Ovary (tissue), 9 donors: Measurements from ENCODE around the gene KIAA0040. TPM values are rescaled to one million over a fixed set of nuclear protein-coding genes. Genes with fewer than 3 reads are reported as not detected.

Experiments
- DNase-seq, 5 donors: peaks; one replicate each; pipeline ENCODE4 v3.0.0-alpha.2; 2019 to 2020
- H3K27ac ChIP-seq, 2 donors: fragments of 200-600 bp; one replicate each; pipeline versions ENCODE4 v1.5.1 to v1.8.0; 2019 to 2022
- H3K27me3 ChIP-seq: fragments of 200-600 bp; one replicate; pipeline ENCODE4 v1.8.0; 2022
- H3K36me3 ChIP-seq: fragments of 200-600 bp; sonication (generic); one replicate; pipeline ENCODE4 v1.5.1; 2019
- H3K4me1 ChIP-seq: one replicate; pipeline ENCODE4 v1.8.1; 2013; ENCODE audit warnings: mild to moderate bottlenecking, moderate library complexity; ENCODE audit not compliant: insufficient read depth
- H3K4me3 ChIP-seq: fragments of 200-600 bp; sonication (generic); one replicate; pipeline ENCODE4 v1.5.1; 2017
- H3K9me3 ChIP-seq, 2 donors: fragments of 200-600 bp in 1 of 2; sonication (generic) in 1 of 2; one replicate each; pipeline versions ENCODE4 v1.5.1 to v1.8.1; 2013 to 2019; ENCODE audit warnings: mild to moderate bottlenecking in 1 of 2, moderate library complexity in 1 of 2
- EP300 ChIP-seq: sonication (generic); formaldehyde crosslinking; IDR thresholded peaks from one replicate; pipeline ENCODE4 v1.6.1; 2017; ENCODE audit warnings: antibody characterized with exemption
- POLR2A ChIP-seq: fragments of 450-650 bp; IDR thresholded peaks from one replicate; pipeline ENCODE4 v1.6.1; 2017; ENCODE audit warnings: antibody characterized with exemption, mild to moderate bottlenecking, moderate library complexity
- WGBS, 3 donors: extraction: QIAGEN DNeasy Blood & Tissue Kit in 1 of 3; methylation state at CpG; one replicate each; pipeline versions ENCODE4 v1.1.5 to v1.1.7; 2013 to 2017; 5-methylcytosine and 5-hydroxymethylcytosine counted together
- intact Hi-C, 4 donors: fragments of 100-400 bp; cut with DNase I; formaldehyde crosslinking; loops; one replicate each; pipeline versions ENCODE4 v1.11.0 to v1.15.1; 2022 to 2023
- polyA plus RNA-seq, 2 donors: library from polyadenylated mRNA; stranded (reverse); fragments of 200-250 nt in 1 of 2; fragments of 350-450 nt in 1 of 2; fragmentation: Illumina TruSeq in 1 of 2; extraction: RNeasy Lipid Tissue Mini Kit (QIAGEN cat#74804) in 1 of 2; gene quantifications; one replicate each; pipeline ENCODE4 v1.2.3, GENCODE V29; 2013 to 2014
- total RNA-seq, 7 donors: library from RNA; depleted of rRNA in 2 of 7; stranded (reverse); fragments of >200 nt in 2 of 7; fragmentation: NEBNext Ultra II Directional in 3 of 7; extraction: Animal tissue kit (Norgen Biotek cat#: 25700) in 3 of 7; gene quantifications; one replicate each; pipeline versions ENCODE4 v1.1.0 to v1.2.4, GENCODE V29; 2016 to 2023
- TF ChIP-seq, protein P1 (sequence below), 3 donors: fragments of 450-650 bp in 2 of 3; fragments of 200-600 bp in 1 of 3; IDR thresholded peaks; one replicate each; pipeline versions ENCODE4 v1.5.1 to v1.8.0; 2016 to 2022; ENCODE audit warnings: antibody characterized with exemption in 3 of 3, mild to moderate bottlenecking in 1 of 3
- donor health status: DM: no; HTN: no; CAD: no; lungs with moderate emphysema.
- donor health status: DM: no; HTN: no; CAD: no.
- donor health status: Bipolar disorder and iron deficiency.
- donor health status: DM: yes; HTN: yes; CAD: no.
- donor health status: DM: no; HTN: no; CAD: no.
- donor health status: DM: yes; HTN: yes; CAD: no.

The KIAA0040 gene
- total and polyA plus RNA-seq, 9 donors, result 5.2 to 24.7 (median 9.9) TPM

DNA sequence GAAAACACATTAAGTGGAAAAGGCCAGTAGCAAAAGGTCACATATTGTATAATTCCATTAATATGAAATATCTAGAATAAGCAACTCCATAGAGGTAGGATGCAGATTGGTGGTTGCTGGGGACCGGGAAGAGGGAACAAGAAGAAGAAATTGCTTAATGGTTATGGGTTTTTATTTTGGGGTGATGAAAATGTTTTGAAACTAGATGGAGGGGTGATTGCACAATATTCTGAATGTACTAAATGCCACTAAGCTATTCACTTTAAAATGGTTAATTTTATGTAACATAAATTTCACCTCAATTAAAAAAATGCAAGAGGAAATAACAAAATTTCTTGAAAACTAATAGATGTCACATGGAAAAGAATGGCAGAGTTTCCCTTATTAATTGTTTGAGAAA lies 6.7 kb downstream of the KIAA0040 start:
- no peak overlapping the region for H3K27ac ChIP-seq
- TF ChIP-seq, protein P1, sequence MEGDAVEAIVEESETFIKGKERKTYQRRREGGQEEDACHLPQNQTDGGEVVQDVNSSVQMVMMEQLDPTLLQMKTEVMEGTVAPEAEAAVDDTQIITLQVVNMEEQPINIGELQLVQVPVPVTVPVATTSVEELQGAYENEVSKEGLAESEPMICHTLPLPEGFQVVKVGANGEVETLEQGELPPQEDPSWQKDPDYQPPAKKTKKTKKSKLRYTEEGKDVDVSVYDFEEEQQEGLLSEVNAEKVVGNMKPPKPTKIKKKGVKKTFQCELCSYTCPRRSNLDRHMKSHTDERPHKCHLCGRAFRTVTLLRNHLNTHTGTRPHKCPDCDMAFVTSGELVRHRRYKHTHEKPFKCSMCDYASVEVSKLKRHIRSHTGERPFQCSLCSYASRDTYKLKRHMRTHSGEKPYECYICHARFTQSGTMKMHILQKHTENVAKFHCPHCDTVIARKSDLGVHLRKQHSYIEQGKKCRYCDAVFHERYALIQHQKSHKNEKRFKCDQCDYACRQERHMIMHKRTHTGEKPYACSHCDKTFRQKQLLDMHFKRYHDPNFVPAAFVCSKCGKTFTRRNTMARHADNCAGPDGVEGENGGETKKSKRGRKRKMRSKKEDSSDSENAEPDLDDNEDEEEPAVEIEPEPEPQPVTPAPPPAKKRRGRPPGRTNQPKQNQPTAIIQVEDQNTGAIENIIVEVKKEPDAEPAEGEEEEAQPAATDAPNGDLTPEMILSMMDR (IDR thresholded peaks at IDR 0.05), result no peak
- TF ChIP-seq POLR2A (no peak), EP300 (no peak)
- intact Hi-C loops, result no loop called here
- no peak for DNase-seq
- H3K9me3 ChIP-seq, result no peaks in the 10 kb centered on the region
- no peaks in the 10 kb centered on the region for H3K27me3 ChIP-seq
- H3K4me1 ChIP-seq, result peaks cover 11% of the 10 kb centered on the region
- no peak overlapping the region for H3K4me3 ChIP-seq
- H3K36me3 ChIP-seq, result no peaks in the 10 kb centered on the region
- 91 to 94% (median 92%) methylated on average over 1 of the region's 1 CpG for WGBS, 3 donors

DNA sequence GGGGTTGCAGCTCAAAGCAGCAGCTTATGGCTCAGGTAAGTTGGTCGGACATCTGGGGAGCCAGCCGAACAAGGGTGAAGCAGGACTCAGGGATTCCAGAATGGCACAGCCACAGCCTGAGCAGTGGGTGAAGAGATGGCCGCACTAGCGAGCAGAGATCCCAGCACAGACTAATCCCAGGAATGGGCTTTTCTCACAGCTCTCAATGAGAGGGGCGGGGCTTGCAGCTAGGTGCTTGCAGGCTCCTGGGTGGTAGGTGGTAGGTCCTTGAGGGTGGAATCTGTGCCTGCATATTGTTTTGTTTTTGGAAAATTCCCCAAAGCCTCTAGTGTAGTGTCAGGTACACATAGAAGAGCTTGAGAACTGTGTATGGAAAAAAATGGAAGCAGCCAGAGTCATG lies 9.0 kb downstream of the KIAA0040 start:
- no peaks in the 10 kb centered on the region for H3K36me3 ChIP-seq
- WGBS, 3 donors, result 93 to 97% (median 94%) methylated on average over 5 of the region's 5 CpGs
- peaks cover 9% of the 10 kb centered on the region for H3K4me1 ChIP-seq
- intact Hi-C loops, result no loop called here
- DNase-seq, result no peak
- TF ChIP-seq, protein P1 (IDR thresholded peaks at IDR 0.05), result no peak
- no peak for TF ChIP-seq POLR2A
- no peak for TF ChIP-seq EP300
- no peak overlapping the region for H3K4me3 ChIP-seq
- H3K27me3 ChIP-seq, result no peaks in the 10 kb centered on the region
- no peak overlapping the region for H3K27ac ChIP-seq
- H3K9me3 ChIP-seq, result no peaks in the 10 kb centered on the region

GRCh38 chr1:175182201-175182746 lies 10.3 kb downstream of the KIAA0040 start:
- Histone ChIP-seq H3K4me1 (peaks cover 6% of the 10 kb centered on the region), H3K27me3 (no peaks in the 10 kb centered on the region), H3K4me3 (no peak overlapping the region), H3K36me3 (no peaks in the 10 kb centered on the region), H3K27ac (no peak overlapping the region), H3K9me3 (no peaks in the 10 kb centered on the region)
- intact Hi-C loops, result no loop called here
- WGBS, 3 donors, result 70 to 85% (median 83%) methylated on average over 4 of the region's 4 CpGs
- DNase-seq, result no peak
- TF ChIP-seq POLR2A (no peak), EP300 (no peak)
- TF ChIP-seq, protein P1 (IDR thresholded peaks at IDR 0.05), result no peak

GRCh38 chr1:175179837-175180590 lies 12.6 kb downstream of the KIAA0040 start:
- H3K27me3 ChIP-seq, result no peaks in the 10 kb centered on the region
- H3K27ac ChIP-seq, result no peak overlapping the region
- TF ChIP-seq POLR2A, result no peak
- TF ChIP-seq, protein P1 (IDR thresholded peaks at IDR 0.05), result no peak
- TF ChIP-seq EP300, result no peak
- no peaks in the 10 kb centered on the region for H3K9me3 ChIP-seq
- intact Hi-C loops, result no loop called here
- no peak overlapping the region for H3K4me3 ChIP-seq
- WGBS, 3 donors, result 92 to 93% (median 93%) methylated on average over 2 of the region's 2 CpGs
- no peak for DNase-seq
- no peaks in the 10 kb centered on the region for H3K36me3 ChIP-seq
- H3K4me1 ChIP-seq, result peaks cover 3% of the 10 kb centered on the region
